ENCODE measurements around the gene TTLL5.

DNA sequence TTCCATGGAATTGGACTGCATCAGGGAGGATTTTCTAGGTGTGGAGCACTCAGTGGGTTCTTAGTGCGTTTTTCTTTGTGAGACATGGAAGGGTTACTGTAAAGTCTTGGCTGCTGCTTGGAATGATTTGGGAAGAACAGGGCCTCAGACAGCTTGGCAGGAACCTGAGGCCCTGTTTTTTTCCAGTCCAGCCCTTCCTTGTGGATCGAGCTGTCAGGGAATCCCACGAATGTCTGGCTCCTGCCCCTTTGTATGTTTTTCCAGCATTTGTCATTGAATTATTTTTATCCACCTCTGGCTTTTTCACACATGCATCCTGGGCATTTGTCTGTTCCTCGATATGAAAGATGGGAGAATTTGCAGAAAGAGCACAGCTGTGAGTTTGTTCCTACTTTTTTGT is 162.3 kb downstream of the TTLL5 start:
- TF ChIP-seq HOXB5 (CRISPR knock-in tag; IDR thresholded peaks at IDR 0.05) = no peak
- TF ChIP-seq, protein P1, sequence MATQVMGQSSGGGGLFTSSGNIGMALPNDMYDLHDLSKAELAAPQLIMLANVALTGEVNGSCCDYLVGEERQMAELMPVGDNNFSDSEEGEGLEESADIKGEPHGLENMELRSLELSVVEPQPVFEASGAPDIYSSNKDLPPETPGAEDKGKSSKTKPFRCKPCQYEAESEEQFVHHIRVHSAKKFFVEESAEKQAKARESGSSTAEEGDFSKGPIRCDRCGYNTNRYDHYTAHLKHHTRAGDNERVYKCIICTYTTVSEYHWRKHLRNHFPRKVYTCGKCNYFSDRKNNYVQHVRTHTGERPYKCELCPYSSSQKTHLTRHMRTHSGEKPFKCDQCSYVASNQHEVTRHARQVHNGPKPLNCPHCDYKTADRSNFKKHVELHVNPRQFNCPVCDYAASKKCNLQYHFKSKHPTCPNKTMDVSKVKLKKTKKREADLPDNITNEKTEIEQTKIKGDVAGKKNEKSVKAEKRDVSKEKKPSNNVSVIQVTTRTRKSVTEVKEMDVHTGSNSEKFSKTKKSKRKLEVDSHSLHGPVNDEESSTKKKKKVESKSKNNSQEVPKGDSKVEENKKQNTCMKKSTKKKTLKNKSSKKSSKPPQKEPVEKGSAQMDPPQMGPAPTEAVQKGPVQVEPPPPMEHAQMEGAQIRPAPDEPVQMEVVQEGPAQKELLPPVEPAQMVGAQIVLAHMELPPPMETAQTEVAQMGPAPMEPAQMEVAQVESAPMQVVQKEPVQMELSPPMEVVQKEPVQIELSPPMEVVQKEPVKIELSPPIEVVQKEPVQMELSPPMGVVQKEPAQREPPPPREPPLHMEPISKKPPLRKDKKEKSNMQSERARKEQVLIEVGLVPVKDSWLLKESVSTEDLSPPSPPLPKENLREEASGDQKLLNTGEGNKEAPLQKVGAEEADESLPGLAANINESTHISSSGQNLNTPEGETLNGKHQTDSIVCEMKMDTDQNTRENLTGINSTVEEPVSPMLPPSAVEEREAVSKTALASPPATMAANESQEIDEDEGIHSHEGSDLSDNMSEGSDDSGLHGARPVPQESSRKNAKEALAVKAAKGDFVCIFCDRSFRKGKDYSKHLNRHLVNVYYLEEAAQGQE (IDR thresholded peaks at IDR 0.05) = no peak
- TF ChIP-seq, protein P2, sequence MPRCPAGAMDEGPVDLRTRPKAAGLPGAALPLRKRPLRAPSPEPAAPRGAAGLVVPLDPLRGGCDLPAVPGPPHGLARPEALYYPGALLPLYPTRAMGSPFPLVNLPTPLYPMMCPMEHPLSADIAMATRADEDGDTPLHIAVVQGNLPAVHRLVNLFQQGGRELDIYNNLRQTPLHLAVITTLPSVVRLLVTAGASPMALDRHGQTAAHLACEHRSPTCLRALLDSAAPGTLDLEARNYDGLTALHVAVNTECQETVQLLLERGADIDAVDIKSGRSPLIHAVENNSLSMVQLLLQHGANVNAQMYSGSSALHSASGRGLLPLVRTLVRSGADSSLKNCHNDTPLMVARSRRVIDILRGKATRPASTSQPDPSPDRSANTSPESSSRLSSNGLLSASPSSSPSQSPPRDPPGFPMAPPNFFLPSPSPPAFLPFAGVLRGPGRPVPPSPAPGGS (IDR thresholded peaks at IDR 0.05) = no peak

Data from A549 (cell line).